Vagina (tissue), 2 donors: ENCODE measurements around the gene ADCY7. TPM values are rescaled to one million over a fixed set of nuclear protein-coding genes. Genes with fewer than 3 reads are reported as not detected.
"Not testable (repeated sequence)": the region's sequence is repeated elsewhere in the genome, so short reads cannot be mapped to it uniquely, and the experiment has no call there.

Experiments used
- DNase-seq, 2 donors: peaks; one replicate each; pipeline ENCODE4 v3.0.0-alpha.2; 2017; ENCODE audit errors: extremely low spot score in 2 of 2
- H3K27ac ChIP-seq: fragments of 200-600 bp; sonication (generic); one replicate; pipeline ENCODE4 v1.5.1; 2019
- H3K27me3 ChIP-seq: fragments of 200-600 bp; sonication (generic); one replicate; pipeline ENCODE4 v1.5.1; 2019
- H3K36me3 ChIP-seq, 2 donors: fragments of 200-600 bp; sonication (generic); one replicate each; pipeline ENCODE4 v1.5.1; 2017 to 2019
- H3K4me1 ChIP-seq: fragments of 200-600 bp; sonication (generic); one replicate; pipeline ENCODE4 v1.5.1; 2019
- H3K4me3 ChIP-seq, 2 donors: fragments of 200-600 bp; sonication (generic); 1 replicate in 1 of 2; 2 replicates in 1 of 2; pipeline ENCODE4 v1.5.1; 2016 to 2019
- H3K9me3 ChIP-seq: fragments of 200-600 bp; sonication (generic); one replicate; pipeline ENCODE4 v1.5.1; 2019
- CTCF ChIP-seq, 3 experiments: fragments of 450-650 bp in 2 of 3; fragments of 200-600 bp in 1 of 3; sonication (generic) in 1 of 3; IDR thresholded peaks; one replicate each; pipeline ENCODE4 v1.5.1; 2017 to 2019; ENCODE audit warnings: antibody characterized with exemption in 3 of 3, mild to moderate bottlenecking in 2 of 3, moderate library complexity in 2 of 3
- POLR2A ChIP-seq, 2 donors: fragments of 450-650 bp; IDR thresholded peaks; one replicate each; pipeline ENCODE4 v1.6.1; 2017; ENCODE audit warnings: antibody characterized with exemption in 2 of 2, mild to moderate bottlenecking in 2 of 2, moderate library complexity in 2 of 2
- POLR2AphosphoS5 ChIP-seq, 2 donors: sonication (generic); formaldehyde crosslinking; IDR thresholded peaks; one replicate each; pipeline ENCODE4 v1.9.0; 2017; ENCODE audit warnings: antibody characterized with exemption in 2 of 2, mild to moderate bottlenecking in 2 of 2, low read depth in 1 of 2; ENCODE audit not compliant: insufficient read depth in 1 of 2
- intact Hi-C: fragments of 100-400 bp; cut with DNase I; formaldehyde crosslinking; loops from one replicate; pipeline ENCODE4 v1.15.1; 2023
- total RNA-seq: library from RNA; depleted of rRNA; stranded (reverse); fragments of >200 nt; gene quantifications from one replicate; pipeline ENCODE4 v1.2.3, GENCODE V29; 2016

Gene ADCY7
- total RNA-seq, 1 donor from 2014 or later, result 18.9 TPM

- no peak for DNase-seq
- intact Hi-C loops, result no loop called here
- no peak overlapping the region for H3K4me3 ChIP-seq
- H3K4me1 ChIP-seq, result peaks cover 17% of the 10 kb centered on the region
- no peak for TF ChIP-seq POLR2A (IDR thresholded peaks at IDR 0.05)
- no peak for TF ChIP-seq CTCF (IDR thresholded peaks at IDR 0.05)
- TF ChIP-seq POLR2AphosphoS5 (IDR thresholded peaks at IDR 0.05; ENCODE audit: insufficient read depth in 1 of 2, low read depth in 1 of 2), result no peak
- H3K9me3 ChIP-seq, result no peaks in the 10 kb centered on the region
- no peaks in the 10 kb centered on the region for H3K27me3 ChIP-seq
- H3K36me3 ChIP-seq, result peaks cover 0 to 53% of the 10 kb centered on the region in 2 donors
- no peak overlapping the region for H3K27ac ChIP-seq
Observed at GRCh38 chr16:50335196-50335958, 69.0 kb downstream of the ADCY7 start.

GRCh38 chr16:50336884-50337283, 70.5 kb downstream of the ADCY7 start:
- peaks cover 0 to 53% of the 10 kb centered on the region in 2 donors for H3K36me3 ChIP-seq
- H3K27me3 ChIP-seq, result no peaks in the 10 kb centered on the region
- H3K9me3 ChIP-seq, result no peaks in the 10 kb centered on the region
- DNase-seq, result no peak
- H3K27ac ChIP-seq, result no peak overlapping the region
- peaks cover 26% of the 10 kb centered on the region for H3K4me1 ChIP-seq
- TF ChIP-seq POLR2AphosphoS5 (IDR thresholded peaks at IDR 0.05; ENCODE audit: insufficient read depth in 1 of 2, low read depth in 1 of 2) (no peak), POLR2A (IDR thresholded peaks at IDR 0.05) (no peak), CTCF (IDR thresholded peaks at IDR 0.05) (no peak)
- intact Hi-C loops, result no loop called here
- no peak overlapping the region for H3K4me3 ChIP-seq

GRCh38 chr16:50338371-50339231, 72.2 kb downstream of the ADCY7 start:
- Histone ChIP-seq H3K27me3 (no peaks in the 10 kb centered on the region), H3K36me3 (peaks cover 0 to 51% of the 10 kb centered on the region in 2 donors), H3K4me3 (no peak overlapping the region), H3K4me1 (peaks cover 26% of the 10 kb centered on the region), H3K27ac (no peak overlapping the region), H3K9me3 (no peaks in the 10 kb centered on the region)
- no peak for DNase-seq
- TF ChIP-seq POLR2A (IDR thresholded peaks at IDR 0.05) (no peak), POLR2AphosphoS5 (IDR thresholded peaks at IDR 0.05; ENCODE audit: insufficient read depth in 1 of 2, low read depth in 1 of 2) (no peak), CTCF (IDR thresholded peaks at IDR 0.05) (no peak)
- intact Hi-C loops, result no loop called here

GRCh38 chr16:50340578-50340977, 74.2 kb downstream of the ADCY7 start:
- H3K27ac ChIP-seq, result no peak overlapping the region
- H3K4me3 ChIP-seq, result no peak overlapping the region
- peaks cover 26% of the 10 kb centered on the region for H3K4me1 ChIP-seq
- H3K36me3 ChIP-seq, result peaks cover 0 to 38% of the 10 kb centered on the region in 2 donors
- no peak for DNase-seq
- H3K9me3 ChIP-seq, result no peaks in the 10 kb centered on the region
- TF ChIP-seq CTCF (IDR thresholded peaks at IDR 0.05) (no peak), POLR2A (IDR thresholded peaks at IDR 0.05) (no peak), POLR2AphosphoS5 (IDR thresholded peaks at IDR 0.05; ENCODE audit: insufficient read depth in 1 of 2, low read depth in 1 of 2) (no peak)
- intact Hi-C loops, result no loop called here
- H3K27me3 ChIP-seq, result no peaks in the 10 kb centered on the region

- H3K27ac ChIP-seq, intact Hi-C loops, DNase-seq, H3K27me3 ChIP-seq, H3K9me3 ChIP-seq, H3K4me3 ChIP-seq: not testable (repeated sequence)
- H3K36me3 ChIP-seq, result peaks cover 0 to 27% of the 10 kb centered on the region in 2 donors
- peaks cover 12% of the 10 kb centered on the region for H3K4me1 ChIP-seq
Observed at GRCh38 chr16:50343566-50343965, 77.2 kb downstream of the ADCY7 start.

GRCh38 chr16:50345210-50345609, 78.9 kb downstream of the ADCY7 start:
- intact Hi-C loops, DNase-seq, H3K9me3 ChIP-seq, H3K4me1 ChIP-seq, H3K27me3 ChIP-seq, H3K27ac ChIP-seq, H3K4me3 ChIP-seq: not testable (repeated sequence)
- peaks cover 0 to 22% of the 10 kb centered on the region in 2 donors for H3K36me3 ChIP-seq
